Mesendoderm (in vitro differentiated cells): ENCODE measurements around the gene TLE4.

Source experiments
- DNase-seq: peaks from one replicate; pipeline ENCODE4 v3.0.0; 2013
- H2AK5ac ChIP-seq: 2 replicates; pipeline ENCODE4 v1.6.1; 2013; ENCODE audit warnings: low read length, inconsistent platforms
- H2BK120ac ChIP-seq: 2 replicates; pipeline ENCODE4 v1.6.1; 2013; ENCODE audit warnings: low read depth, mild to moderate bottlenecking, low read length, moderate library complexity, mixed read lengths
- H2BK15ac ChIP-seq: replicated peaks from 2 replicates; pipeline ENCODE4 v1.6.1; 2013; ENCODE audit warnings: low read depth, mild to moderate bottlenecking, moderate library complexity
- H2BK5ac ChIP-seq: 2 replicates; pipeline ENCODE4 v1.6.1; 2013; ENCODE audit warnings: low read length, inconsistent platforms
- H3K18ac ChIP-seq: 2 replicates; pipeline ENCODE4 v1.6.1; 2013; ENCODE audit warnings: mild to moderate bottlenecking, low read length, mixed read lengths
- H3K23ac ChIP-seq: one replicate; pipeline ENCODE4 v1.6.1; 2013; ENCODE audit warnings: low read length
- H3K27ac ChIP-seq: 2 replicates; pipeline ENCODE4 v1.5.1; 2013; ENCODE audit warnings: low read depth, mild to moderate bottlenecking, inconsistent platforms, low read length, moderate library complexity
- H3K27me3 ChIP-seq: 2 replicates; pipeline ENCODE4 v1.6.1; 2013; ENCODE audit warnings: low read length, control low read depth, mild to moderate bottlenecking, inconsistent platforms; ENCODE audit not compliant: insufficient read depth, poor library complexity
- H3K36me3 ChIP-seq: 2 replicates; pipeline ENCODE4 v1.6.1; 2013; ENCODE audit warnings: low read length, inconsistent platforms; ENCODE audit not compliant: control insufficient read depth, insufficient read depth
- H3K4ac ChIP-seq: one replicate; pipeline ENCODE4 v1.6.1; 2013; ENCODE audit warnings: low read depth, mild to moderate bottlenecking, low read length, moderate library complexity
- H3K4me1 ChIP-seq: 2 replicates; pipeline ENCODE4 v1.6.1; 2013; ENCODE audit warnings: low read depth, low read length, inconsistent platforms; ENCODE audit not compliant: control insufficient read depth
- H3K4me2 ChIP-seq: 2 replicates; pipeline ENCODE4 v1.6.1; 2013; ENCODE audit warnings: low read length
- H3K4me3 ChIP-seq: 2 replicates; pipeline ENCODE4 v1.5.1; 2013; ENCODE audit warnings: mild to moderate bottlenecking, low read length
- H3K56ac ChIP-seq: one replicate; pipeline ENCODE4 v1.6.1; 2013; ENCODE audit warnings: low read length
- H3K79me1 ChIP-seq: 2 replicates; pipeline ENCODE4 v1.6.1; 2013; ENCODE audit warnings: low read length, inconsistent platforms
- H3K79me2 ChIP-seq: 2 replicates; pipeline ENCODE4 v1.6.1; 2013; ENCODE audit warnings: mild to moderate bottlenecking, low read length; ENCODE audit not compliant: control insufficient read depth, insufficient read depth
- H3K9ac ChIP-seq: 2 replicates; pipeline ENCODE4 v1.6.1; 2013; ENCODE audit warnings: low read length, inconsistent platforms
- H4K5ac ChIP-seq: one replicate; pipeline ENCODE4 v1.6.1; 2013; ENCODE audit warnings: low read length
- H4K8ac ChIP-seq: one replicate; pipeline ENCODE4 v1.6.1; 2013; ENCODE audit warnings: low read depth, mild to moderate bottlenecking, control low read depth, low read length, moderate library complexity
- WGBS: extraction: QIAGEN DNeasy Blood & Tissue Kit; methylation state at CpG from one replicate; pipeline ENCODE4 v1.1.7; 2013; ENCODE audit warnings: low lambda C conversion rate, missing lambda C conversion rate; ENCODE audit not compliant: insufficient coverage; ENCODE audit errors: extremely low coverage; 5-methylcytosine and 5-hydroxymethylcytosine counted together

TLE4 gene

DNA sequence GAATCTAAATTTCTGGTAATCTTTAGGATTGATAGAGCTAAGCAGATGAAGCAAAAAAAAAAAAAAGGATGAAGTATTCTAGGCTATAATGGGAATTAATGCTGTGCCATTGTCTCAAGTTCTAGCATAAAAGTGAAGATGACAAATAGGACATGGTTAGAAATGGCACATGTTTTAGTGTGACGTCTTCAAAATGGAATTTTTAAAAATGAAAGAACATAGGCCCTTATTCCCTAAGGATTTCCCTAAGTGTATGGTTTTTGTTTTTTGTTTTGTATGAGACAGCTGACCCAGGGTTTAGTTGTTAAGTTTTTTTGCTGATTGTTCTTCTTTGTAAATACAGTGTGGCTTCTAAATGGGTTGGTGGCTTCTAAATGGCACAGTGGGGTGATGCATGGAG, 7.1 kb downstream of the TLE4 start:
- WGBS, result no CpG with 5 or more reads among the region's 1 CpG
- no peak overlapping the region for H4K8ac ChIP-seq
- H3K4ac ChIP-seq, result no peak overlapping the region
- no peak overlapping the region for H3K4me2 ChIP-seq
- no peak overlapping the region for H2BK5ac ChIP-seq
- H2BK15ac ChIP-seq, result no peak overlapping the region
- H2AK5ac ChIP-seq, result no peak overlapping the region
- H3K79me2 ChIP-seq, result peaks cover 14% of the 10 kb centered on the region
- no peak overlapping the region for H3K23ac ChIP-seq
- H3K27me3 ChIP-seq, result no peaks in the 10 kb centered on the region
- no peak for DNase-seq
- no peak overlapping the region for H3K27ac ChIP-seq
- H4K5ac ChIP-seq, result no peak overlapping the region
- H3K4me3 ChIP-seq, result no peak overlapping the region
- no peak overlapping the region for H2BK120ac ChIP-seq
- H3K18ac ChIP-seq, result no peak overlapping the region
- no peaks in the 10 kb centered on the region for H3K36me3 ChIP-seq
- peaks cover 12% of the 10 kb centered on the region for H3K79me1 ChIP-seq
- no peak overlapping the region for H3K56ac ChIP-seq
- H3K4me1 ChIP-seq, result peaks cover 11% of the 10 kb centered on the region
- no peak overlapping the region for H3K9ac ChIP-seq

DNA sequence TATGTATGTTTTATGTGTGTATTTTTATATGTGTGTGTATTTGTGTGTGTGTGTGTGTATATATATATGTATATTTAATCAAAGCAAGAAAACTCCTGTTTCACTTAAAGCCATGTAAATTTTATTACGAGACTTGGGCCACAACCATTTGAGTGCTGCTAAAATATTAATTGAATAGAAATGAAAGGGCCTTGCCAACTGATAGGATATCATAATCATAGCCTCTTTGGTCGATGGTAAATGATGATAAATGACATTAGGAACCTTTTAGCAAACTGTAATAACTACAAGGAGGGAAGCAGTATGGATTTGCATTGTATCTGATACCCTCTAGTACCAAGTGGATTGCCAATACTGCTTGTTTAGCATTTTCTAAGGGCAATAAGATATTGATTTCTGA, 7.9 kb downstream of the TLE4 start:
- no peak overlapping the region for H2BK120ac ChIP-seq
- no peak overlapping the region for H3K4me2 ChIP-seq
- no peak overlapping the region for H3K4ac ChIP-seq
- no peak for DNase-seq
- no peak overlapping the region for H3K56ac ChIP-seq
- no peak overlapping the region for H3K27ac ChIP-seq
- H3K79me2 ChIP-seq, result peaks cover 18% of the 10 kb centered on the region
- no peaks in the 10 kb centered on the region for H3K27me3 ChIP-seq
- H2AK5ac ChIP-seq, result no peak overlapping the region
- no peak overlapping the region for H4K5ac ChIP-seq
- H3K79me1 ChIP-seq, result peaks cover 17% of the 10 kb centered on the region
- H2BK15ac ChIP-seq, result no peak overlapping the region
- no peak overlapping the region for H2BK5ac ChIP-seq
- no peak overlapping the region for H4K8ac ChIP-seq
- H3K23ac ChIP-seq, result no peak overlapping the region
- no peak overlapping the region for H3K4me3 ChIP-seq
- H3K9ac ChIP-seq, result no peak overlapping the region
- H3K36me3 ChIP-seq, result no peaks in the 10 kb centered on the region
- peaks cover 16% of the 10 kb centered on the region for H3K4me1 ChIP-seq
- H3K18ac ChIP-seq, result no peak overlapping the region
- WGBS, result no CpG with 5 or more reads among the region's 2 CpGs

DNA sequence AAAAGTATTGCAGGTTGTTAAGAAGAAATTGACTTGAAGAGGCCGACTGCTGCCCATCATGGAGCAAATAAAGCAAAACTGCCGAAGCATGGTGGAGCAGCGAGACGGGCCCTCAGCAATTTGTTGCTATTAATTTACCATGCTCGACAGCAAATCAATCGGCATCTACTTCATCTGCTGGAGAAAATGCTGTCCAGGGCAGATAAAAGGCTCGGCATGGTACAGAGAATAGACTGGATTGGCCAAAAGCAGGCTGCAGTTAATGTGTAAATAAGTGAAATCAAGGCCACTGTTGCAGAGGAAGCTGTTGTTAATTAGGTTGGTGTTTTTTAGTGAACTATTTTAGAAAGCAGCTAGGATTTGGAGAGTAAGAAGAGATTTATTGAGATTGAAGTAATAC, 8.3 kb downstream of the TLE4 start:
- Histone ChIP-seq H3K9ac (no peak overlapping the region), H3K36me3 (no peaks in the 10 kb centered on the region), H2BK15ac (no peak overlapping the region), H3K23ac (no peak overlapping the region), H2AK5ac (no peak overlapping the region), H3K27ac (no peak overlapping the region), H3K4ac (no peak overlapping the region), H2BK5ac (no peak overlapping the region), H2BK120ac (peak overlapping the region; percentile 23), H3K79me1 (peaks cover 15% of the 10 kb centered on the region), H4K5ac (no peak overlapping the region), H3K4me1 (peaks cover 13% of the 10 kb centered on the region), H3K27me3 (no peaks in the 10 kb centered on the region), H3K79me2 (peaks cover 15% of the 10 kb centered on the region), H3K4me3 (no peak overlapping the region), H3K56ac (no peak overlapping the region), H4K8ac (no peak overlapping the region), H3K4me2 (no peak overlapping the region), H3K18ac (no peak overlapping the region)
- DNase-seq, result no peak
- no CpG with 5 or more reads among the region's 7 CpGs for WGBS

DNA sequence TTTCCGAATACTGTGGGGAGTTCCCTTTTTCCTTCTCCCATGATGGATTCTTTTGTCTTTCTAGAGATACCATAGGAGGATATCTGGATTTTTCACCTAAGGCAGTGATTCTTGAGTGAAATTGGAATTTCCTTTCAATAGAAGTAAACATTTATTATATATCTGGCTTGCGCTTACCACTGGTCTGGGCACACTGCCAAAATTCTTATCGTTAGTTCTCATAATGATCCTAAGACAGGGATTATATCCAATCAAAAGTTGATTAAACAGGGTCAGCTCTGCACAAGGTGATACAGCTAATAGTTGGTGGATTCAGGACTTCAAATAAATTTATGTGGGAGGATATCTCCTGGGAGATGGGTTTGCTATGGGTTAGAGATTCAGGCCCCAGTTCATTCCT, 9.6 kb downstream of the TLE4 start:
- Histone ChIP-seq H4K8ac (no peak overlapping the region), H3K9ac (no peak overlapping the region), H3K4me3 (no peak overlapping the region), H3K79me1 (peaks cover 15% of the 10 kb centered on the region), H2BK120ac (no peak overlapping the region), H3K4me1 (peaks cover 13% of the 10 kb centered on the region), H3K56ac (no peak overlapping the region), H3K79me2 (peaks cover 17% of the 10 kb centered on the region), H2AK5ac (no peak overlapping the region), H4K5ac (no peak overlapping the region), H3K4me2 (no peak overlapping the region), H3K4ac (no peak overlapping the region), H3K27ac (no peak overlapping the region), H2BK15ac (no peak overlapping the region), H3K18ac (no peak overlapping the region), H3K27me3 (no peaks in the 10 kb centered on the region), H3K36me3 (no peaks in the 10 kb centered on the region), H2BK5ac (no peak overlapping the region), H3K23ac (no peak overlapping the region)
- no peak for DNase-seq
- no CpG with 5 or more reads among the region's 3 CpGs for WGBS

DNA sequence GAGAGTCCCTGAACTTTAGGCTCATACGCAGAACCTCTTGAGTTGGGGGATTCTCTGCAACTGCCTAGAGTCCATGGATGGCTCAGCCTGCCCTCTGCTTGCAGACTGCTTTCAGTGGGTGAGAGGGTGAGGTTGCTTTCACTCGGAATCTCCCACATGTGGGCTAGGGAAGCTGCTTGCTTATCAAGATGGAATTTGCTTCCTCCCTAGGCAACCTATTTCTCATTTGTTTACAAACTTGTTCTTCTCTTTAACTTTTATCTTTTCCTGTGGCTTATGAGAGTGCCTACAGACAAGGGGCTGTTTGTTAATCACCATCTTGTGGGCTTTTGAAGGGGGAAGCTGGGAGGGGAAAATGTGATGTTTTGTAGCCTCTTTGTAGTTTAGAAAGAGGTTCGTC, 10.0 kb downstream of the TLE4 start:
- Histone ChIP-seq H3K4me1 (peaks cover 13% of the 10 kb centered on the region), H3K23ac (no peak overlapping the region), H2BK5ac (no peak overlapping the region), H4K5ac (no peak overlapping the region), H3K18ac (no peak overlapping the region), H2BK15ac (no peak overlapping the region), H3K4ac (no peak overlapping the region), H3K56ac (no peak overlapping the region), H3K4me3 (no peak overlapping the region), H3K79me2 (peaks cover 17% of the 10 kb centered on the region), H2AK5ac (no peak overlapping the region), H3K27me3 (no peaks in the 10 kb centered on the region), H3K36me3 (no peaks in the 10 kb centered on the region), H3K79me1 (peaks cover 15% of the 10 kb centered on the region), H4K8ac (no peak overlapping the region), H3K4me2 (no peak overlapping the region), H2BK120ac (no peak overlapping the region), H3K9ac (no peak overlapping the region), H3K27ac (no peak overlapping the region)
- DNase-seq, result peak; percentile 82
- WGBS, result no CpG with 5 or more reads among the region's 3 CpGs

DNA sequence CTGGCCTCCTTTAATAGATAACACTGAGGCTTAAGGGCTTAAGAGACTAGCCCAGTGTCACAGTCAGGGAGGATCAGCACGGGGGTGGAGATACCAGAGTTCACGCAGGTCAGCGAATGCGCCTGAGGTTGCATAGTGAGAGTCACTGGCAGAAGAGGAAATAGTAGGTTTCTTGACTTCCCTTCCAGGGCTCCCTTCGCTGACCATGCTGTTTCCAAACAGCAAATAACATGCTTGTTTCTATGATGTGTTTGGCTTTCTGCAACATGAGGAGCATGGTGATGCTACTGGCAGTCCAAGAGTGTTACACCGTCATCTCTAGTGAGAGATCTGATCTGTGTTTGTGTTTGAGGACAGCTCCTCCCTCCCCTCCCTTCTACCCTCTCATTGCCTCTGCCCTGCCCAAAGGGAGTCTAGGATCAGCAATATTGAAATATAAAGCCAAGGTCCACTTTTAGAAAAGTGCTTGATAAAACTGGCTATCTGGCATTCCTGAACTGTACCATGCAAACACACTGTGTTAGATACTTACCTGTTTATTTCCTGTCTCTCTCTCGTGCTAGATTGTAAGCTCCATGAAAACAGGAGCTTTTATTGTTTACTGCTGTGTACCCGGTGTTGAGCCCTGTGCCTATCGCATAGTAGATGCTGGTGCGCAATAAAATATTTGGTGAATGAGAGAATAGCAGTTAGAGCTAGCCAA, 12.3 kb downstream of the TLE4 start:
- Histone ChIP-seq H2BK120ac (no peak overlapping the region), H2BK15ac (no peak overlapping the region), H2BK5ac (no peak overlapping the region), H3K79me1 (peaks cover 15% of the 10 kb centered on the region), H4K8ac (no peak overlapping the region), H3K27me3 (no peaks in the 10 kb centered on the region), H3K27ac (no peak overlapping the region), H3K36me3 (no peaks in the 10 kb centered on the region), H3K56ac (no peak overlapping the region), H3K18ac (no peak overlapping the region), H2AK5ac (no peak overlapping the region), H4K5ac (no peak overlapping the region), H3K4me2 (no peak overlapping the region), H3K9ac (no peak overlapping the region), H3K4me3 (no peak overlapping the region), H3K79me2 (peaks cover 17% of the 10 kb centered on the region), H3K23ac (no peak overlapping the region), H3K4me1 (peaks cover 12% of the 10 kb centered on the region), H3K4ac (no peak overlapping the region)
- peak; percentile 91 for DNase-seq
- WGBS, result no CpG with 5 or more reads among the region's 10 CpGs
